Hepatocyte (in vitro differentiated cells): ENCODE data around the gene MAP4K5. TPM values are rescaled to one million over a fixed set of nuclear protein-coding genes. Genes with fewer than 3 reads are reported as not detected.

Experiments
- DNase-seq: peaks from one replicate; pipeline ENCODE4 v3.0.0-alpha.2; 2016; ENCODE audit warnings: low spot score
- H2AFZ ChIP-seq: fragments of 200-600 bp; sonication (generic); 2 replicates; pipeline ENCODE4 v1.6.0; 2016; ENCODE audit warnings: antibody characterized with exemption, mild to moderate bottlenecking
- H3K27ac ChIP-seq: fragments of 200-600 bp; sonication (generic); 2 replicates; pipeline ENCODE4 v1.5.1; 2016; ENCODE audit warnings: mild to moderate bottlenecking
- H3K27me3 ChIP-seq: fragments of 200-600 bp; sonication (generic); 2 replicates; pipeline ENCODE4 v1.6.1; 2016
- H3K36me3 ChIP-seq: fragments of 200-600 bp; sonication (generic); replicated peaks from 2 replicates; pipeline ENCODE4 v1.5.1; 2016; ENCODE audit warnings: low read depth; ENCODE audit not compliant: insufficient read depth
- H3K4me1 ChIP-seq: fragments of 200-600 bp; sonication (generic); 2 replicates; pipeline ENCODE4 v1.5.1; 2016; ENCODE audit warnings: mild to moderate bottlenecking, moderate library complexity; ENCODE audit not compliant: insufficient read depth
- H3K4me2 ChIP-seq: fragments of 200-600 bp; sonication (generic); 2 replicates; pipeline ENCODE4 v1.6.0; 2016
- H3K4me3 ChIP-seq: fragments of 200-600 bp; sonication (generic); 2 replicates; pipeline ENCODE4 v1.5.1; 2016; ENCODE audit warnings: mild to moderate bottlenecking
- H3K79me2 ChIP-seq: fragments of 200-600 bp; sonication (generic); 2 replicates; pipeline ENCODE4 v1.6.0; 2017; ENCODE audit warnings: mild to moderate bottlenecking
- H3K9me2 ChIP-seq: fragments of 200-600 bp; sonication (generic); replicated peaks from 2 replicates; pipeline ENCODE4 v1.6.0; 2017; ENCODE audit warnings: mild to moderate bottlenecking; ENCODE audit not compliant: insufficient read depth
- H3K9me3 ChIP-seq: fragments of 200-600 bp; sonication (generic); 2 replicates; pipeline ENCODE4 v1.5.1; 2016; ENCODE audit warnings: low read depth, mild to moderate bottlenecking
- H4K20me1 ChIP-seq: fragments of 200-600 bp; sonication (generic); 2 replicates; pipeline ENCODE4 v1.6.0; 2016; ENCODE audit warnings: mild to moderate bottlenecking; ENCODE audit not compliant: insufficient read depth, poor library complexity, severe bottlenecking
- CTCF ChIP-seq: fragments of 200-600 bp; sonication (generic); IDR thresholded peaks from 2 replicates; pipeline ENCODE4 v1.5.1; 2016; ENCODE audit warnings: antibody characterized with exemption, mild to moderate bottlenecking; ENCODE audit not compliant: poor library complexity
- EZH2 ChIP-seq: fragments of 200-600 bp; sonication (generic); IDR thresholded peaks from 2 replicates; pipeline ENCODE4 v1.6.1; 2016; ENCODE audit warnings: antibody characterized with exemption, mild to moderate bottlenecking, borderline replicate concordance
- EZH2phosphoT487 ChIP-seq: fragments of 200-600 bp; sonication (generic); IDR thresholded peaks from one replicate; pipeline ENCODE4 v1.6.1; 2018; ENCODE audit warnings: antibody characterized with exemption, mild to moderate bottlenecking, low read depth, moderate library complexity; ENCODE audit not compliant: unreplicated experiment, severe bottlenecking
- WGBS: methylation state at CpG from one replicate; pipeline ENCODE4 v1.1.6; 2016; ENCODE audit warnings: low lambda C conversion rate; ENCODE audit errors: missing lambda C conversion rate; 5-methylcytosine and 5-hydroxymethylcytosine counted together
- polyA plus RNA-seq: library from polyadenylated mRNA; unstranded; fragments of >200 nt; fragmentation: Nextera tagmentation; extraction: Ambion mirVana; gene quantifications from 2 replicates; pipeline ENCODE4 v1.2.1, GENCODE V29; 2016
- total RNA-seq: library from RNA; depleted of rRNA; stranded (reverse); fragments of >200 nt; gene quantifications from 2 replicates; pipeline ENCODE4 v1.2.3, GENCODE V29; 2014

MAP4K5 gene
- total and polyA plus RNA-seq, 2 experiments from 2014 or later: 41.0 to 98.6 TPM

GRCh38 chr14:50425105-50425504, 107.3 kb downstream of the MAP4K5 start:
- Histone ChIP-seq H3K9me2 (no peaks in the 10 kb centered on the region), H3K4me3 (no peak overlapping the region), H2AFZ (no peak overlapping the region), H3K27ac (no peak overlapping the region), H4K20me1 (no peaks in the 10 kb centered on the region), H3K36me3 (no peaks in the 10 kb centered on the region), H3K4me2 (no peak overlapping the region), H3K27me3 (no peaks in the 10 kb centered on the region), H3K79me2 (no peaks in the 10 kb centered on the region), H3K4me1 (no peaks in the 10 kb centered on the region), H3K9me3 (no peaks in the 10 kb centered on the region)
- no peak for DNase-seq
- 79% methylated on average over 2 of the region's 2 CpGs for WGBS
- TF ChIP-seq CTCF (no peak), EZH2phosphoT487 (no peak), EZH2 (no peak)

- H3K4me2 ChIP-seq: no peak overlapping the region
- H3K4me1 ChIP-seq: no peaks in the 10 kb centered on the region
- TF ChIP-seq EZH2 (no peak), EZH2phosphoT487 (no peak), CTCF (no peak)
- DNase-seq: no peak
- no peak overlapping the region for H3K27ac ChIP-seq
- no peak overlapping the region for H3K4me3 ChIP-seq
- WGBS: 97% methylated on average over 3 of the region's 3 CpGs
- no peaks in the 10 kb centered on the region for H3K9me3 ChIP-seq
- H3K36me3 ChIP-seq: no peaks in the 10 kb centered on the region
- H4K20me1 ChIP-seq: no peaks in the 10 kb centered on the region
- no peaks in the 10 kb centered on the region for H3K27me3 ChIP-seq
- H3K79me2 ChIP-seq: no peaks in the 10 kb centered on the region
- H2AFZ ChIP-seq: no peak overlapping the region
- H3K9me2 ChIP-seq: no peaks in the 10 kb centered on the region
These were observed 108.8 kb downstream of the MAP4K5 start for GRCh38 chr14:50423529-50423928.

- Histone ChIP-seq H3K9me2 (no peaks in the 10 kb centered on the region), H3K4me3 (no peak overlapping the region), H3K27ac (no peak overlapping the region), H4K20me1 (no peaks in the 10 kb centered on the region), H3K4me1 (no peaks in the 10 kb centered on the region), H3K27me3 (no peaks in the 10 kb centered on the region), H3K9me3 (no peaks in the 10 kb centered on the region), H3K4me2 (no peak overlapping the region), H3K79me2 (no peaks in the 10 kb centered on the region), H2AFZ (no peak overlapping the region), H3K36me3 (no peaks in the 10 kb centered on the region)
- DNase-seq: no peak
- 92% methylated on average over 7 of the region's 7 CpGs for WGBS
- no peak for TF ChIP-seq EZH2phosphoT487
- TF ChIP-seq EZH2: no peak
- TF ChIP-seq CTCF: no peak
These were observed 110.9 kb downstream of the MAP4K5 start for GRCh38 chr14:50421499-50421898.

- Histone ChIP-seq H3K4me2 (no peak overlapping the region), H3K27me3 (no peaks in the 10 kb centered on the region), H3K9me3 (no peaks in the 10 kb centered on the region), H3K36me3 (no peaks in the 10 kb centered on the region), H3K79me2 (no peaks in the 10 kb centered on the region), H4K20me1 (no peaks in the 10 kb centered on the region), H3K9me2 (no peaks in the 10 kb centered on the region), H3K4me3 (no peak overlapping the region), H2AFZ (no peak overlapping the region), H3K27ac (no peak overlapping the region), H3K4me1 (no peaks in the 10 kb centered on the region)
- TF ChIP-seq CTCF (no peak), EZH2phosphoT487 (no peak), EZH2 (no peak)
- DNase-seq: no peak
- WGBS: 98% methylated on average over 2 of the region's 2 CpGs
These were observed 114.5 kb downstream of the MAP4K5 start for GRCh38 chr14:50417853-50418252.
